ENCODE results near the gene METTL1. TPM values are rescaled to one million over a fixed set of nuclear protein-coding genes. Genes with fewer than 3 reads are reported as not detected.

METTL1 gene
- total RNA-seq, 5 donors from 2014 or later (not counting 1 experiment from before 2014, with no cell fraction given) = 10.3 to 17.4 (median 14.5) TPM

GRCh38 chr12:57756406-57757341, 15.2 kb downstream of the METTL1 start:
- Mint-ChIP-seq H3K4me3 (peak overlapping the region; percentile 81 to 87 (median 82)), H3K4me1 (peaks cover 53 to 65% (median 60%) of the 10 kb centered on the region in 3 donors), H3K36me3 (peaks cover 15% of the 10 kb centered on the region), H3K27ac (peak overlapping the region; percentile 93), H3K27me3 (no peaks in the 10 kb centered on the region), H3K9me3 (no peaks in the 10 kb centered on the region)
- peak overlapping the region; percentile 55 to 70 for H3K4me3 ChIP-seq (ENCODE audit: control insufficient read depth in 1 of 2, extremely low read depth in 1 of 2, low read length in 1 of 2)
- CTCF ChIA-PET = interaction anchor here (0.5 to 2.5 kb wide), 25 partner anchors 8 to 335 kb away, joined by 3 to 14 read pairs (median 3); partner anchors contain the start of genes CYP27B1 (in 1 of the 2), EEF1AKMT3 (in 1 of the 2), METTL1 (in 1 of the 2) and TSFM (in 1 of the 2)
- H3K4me1 ChIP-seq (ENCODE audit: control insufficient read depth in 1 of 2, extremely low read depth in 1 of 2, insufficient read depth in 2 of 2, low read length in 2 of 2) = peaks cover 27 to 50% of the 10 kb centered on the region in 2 experiments
- H3K27ac ChIP-seq (ENCODE audit: low read length) = peak overlapping the region; percentile 55
- DNase-seq (peak; percentile 46 to 85 (median 62)), ATAC-seq (replicated peaks in 1 of 4) (peak in 2 of 4 experiments; percentile 14 to 20)
- no peaks in the 10 kb centered on the region for H3K27me3 ChIP-seq (replicated peaks in 1 of 2; ENCODE audit: control insufficient read depth in 2 of 2, extremely low read depth in 1 of 2, insufficient read depth in 2 of 2, low read length in 1 of 2)
- 11% methylated on average over 8 of the region's 22 CpGs for WGBS (ENCODE audit: insufficient coverage)
- POLR2A ChIA-PET = interaction anchor here (0.5 to 1.3 kb wide), 4 partner anchors 11 to 1128 kb away, joined by 3 to 4 read pairs (median 3); partner anchors contain the start of gene CYP27B1 (in 1 of the 2)
- peaks cover 7 to 20% of the 10 kb centered on the region in 2 donors for H3K36me3 ChIP-seq (ENCODE audit: control insufficient read depth in 2 of 2, extremely low read depth in 1 of 2, insufficient read depth in 1 of 2, low read length in 1 of 2)
- no peaks in the 10 kb centered on the region for H3K9me3 ChIP-seq

DNA sequence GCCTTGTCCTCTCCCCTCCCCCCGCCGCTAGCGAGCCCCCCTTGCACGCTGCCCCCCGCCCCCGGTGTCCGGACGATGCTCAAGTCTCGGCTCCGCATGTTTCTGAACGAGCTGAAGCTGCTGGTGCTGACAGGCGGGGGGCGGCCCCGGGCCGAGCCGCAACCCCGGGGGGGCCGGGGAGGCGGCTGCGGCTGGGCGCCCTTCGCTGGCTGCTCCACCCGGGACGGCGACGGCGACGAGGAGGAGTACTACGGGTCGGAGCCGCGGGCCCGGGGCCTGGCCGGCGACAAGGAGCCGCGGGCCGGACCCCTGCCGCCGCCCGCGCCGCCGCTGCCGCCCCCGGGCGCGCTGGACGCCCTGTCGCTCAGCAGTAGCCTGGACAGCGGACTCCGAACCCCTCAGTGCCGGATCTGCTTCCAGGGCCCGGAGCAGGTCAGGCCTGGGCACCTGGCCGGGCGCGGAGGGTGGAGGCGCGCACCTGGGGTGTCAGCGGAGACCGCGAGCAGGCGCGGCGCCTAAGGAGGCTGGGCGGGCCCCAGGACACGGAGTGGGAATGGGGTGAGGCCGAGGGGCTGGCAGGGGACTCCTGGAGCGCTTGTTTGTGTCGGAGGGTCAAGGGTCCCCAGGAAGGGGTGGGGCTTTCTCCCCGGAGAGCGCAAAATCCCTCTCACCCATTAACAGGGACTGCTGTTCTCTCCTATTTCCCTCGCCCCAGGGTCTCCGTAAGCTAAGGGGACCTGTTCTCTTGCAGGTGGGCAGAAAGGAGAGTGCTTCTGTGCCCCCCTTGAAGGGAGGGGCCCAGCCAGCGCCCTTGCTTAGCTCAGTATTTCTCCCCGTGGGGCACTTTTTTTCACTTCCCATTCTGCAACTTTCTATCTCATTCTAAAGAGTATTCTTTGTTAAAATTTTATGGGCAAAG, 16.2 kb downstream of the METTL1 start:
- peaks cover 63 to 70% (median 70%) of the 10 kb centered on the region in 3 donors for H3K4me1 Mint-ChIP-seq

DNA sequence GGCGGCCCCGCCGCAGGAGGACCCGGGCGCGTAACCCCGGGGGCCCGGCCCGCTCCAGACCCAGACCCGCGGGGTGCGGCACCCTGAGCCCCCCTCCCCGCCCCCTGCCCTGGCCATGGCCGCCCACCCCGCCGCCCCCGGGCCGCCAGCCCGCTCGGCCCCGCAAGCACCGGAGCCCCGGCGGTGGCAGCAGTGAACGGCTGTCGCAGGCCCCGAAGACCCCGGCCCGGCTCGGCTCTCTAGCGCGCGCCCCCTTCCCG, 16.8 kb downstream of the METTL1 start:
- ChIA-PET CTCF (interaction anchor here in 1 of 2 donors (2.3 to 2.5 kb wide), 3 partner anchors 10 to 144 kb away, joined by 9 to 11 read pairs (median 9); partner anchors contain the start of genes EEF1AKMT3 and METTL1), POLR2A (no interaction called here)
- DNase-seq (no peak), ATAC-seq (replicated peaks in 1 of 4) (no peak)
- no peaks in the 10 kb centered on the region for H3K9me3 ChIP-seq
- no peaks in the 10 kb centered on the region for H3K9me3 Mint-ChIP-seq
- no peaks in the 10 kb centered on the region for H3K27me3 ChIP-seq (replicated peaks in 1 of 2; ENCODE audit: control insufficient read depth in 2 of 2, extremely low read depth in 1 of 2, insufficient read depth in 2 of 2, low read length in 1 of 2)
- H3K27ac Mint-ChIP-seq = no peak overlapping the region
- peak overlapping the region in 1 of 2 donors; percentile 55 for H3K4me3 ChIP-seq (ENCODE audit: control insufficient read depth in 1 of 2, extremely low read depth in 1 of 2, low read length in 1 of 2)
- H3K4me3 Mint-ChIP-seq = peak overlapping the region in 1 of 3 donors; percentile 81
- H3K4me1 Mint-ChIP-seq = peaks cover 69 to 76% (median 74%) of the 10 kb centered on the region in 3 donors
- WGBS (ENCODE audit: insufficient coverage) = 1% methylated on average over 17 of the region's 34 CpGs
- peaks cover 34 to 65% of the 10 kb centered on the region in 2 experiments for H3K4me1 ChIP-seq (ENCODE audit: control insufficient read depth in 1 of 2, extremely low read depth in 1 of 2, insufficient read depth in 2 of 2, low read length in 2 of 2)
- no peaks in the 10 kb centered on the region for H3K27me3 Mint-ChIP-seq
- H3K36me3 ChIP-seq (ENCODE audit: control insufficient read depth in 2 of 2, extremely low read depth in 1 of 2, insufficient read depth in 1 of 2, low read length in 1 of 2) = peaks cover 7 to 25% of the 10 kb centered on the region in 2 donors
- H3K36me3 Mint-ChIP-seq = peaks cover 22% of the 10 kb centered on the region
- H3K27ac ChIP-seq (ENCODE audit: low read length) = peak overlapping the region; percentile 80

More for the DNA sequence above, 16.2 kb downstream of the METTL1 start:
- WGBS (ENCODE audit: insufficient coverage) = 1% methylated on average over 51 of the region's 76 CpGs
- Histone ChIP-seq H3K4me3 (ENCODE audit: control insufficient read depth in 1 of 2, extremely low read depth in 1 of 2, low read length in 1 of 2) (peak overlapping the region; percentile 55 to 70), H3K27ac (ENCODE audit: low read length) (peak overlapping the region; percentile 55), H3K9me3 (no peaks in the 10 kb centered on the region), H3K36me3 (ENCODE audit: control insufficient read depth in 2 of 2, extremely low read depth in 1 of 2, insufficient read depth in 1 of 2, low read length in 1 of 2) (peaks cover 7 to 19% of the 10 kb centered on the region in 2 donors), H3K4me1 (ENCODE audit: control insufficient read depth in 1 of 2, extremely low read depth in 1 of 2, insufficient read depth in 2 of 2, low read length in 2 of 2) (peaks cover 34 to 59% of the 10 kb centered on the region in 2 experiments), H3K27me3 (replicated peaks in 1 of 2; ENCODE audit: control insufficient read depth in 2 of 2, extremely low read depth in 1 of 2, insufficient read depth in 2 of 2, low read length in 1 of 2) (no peaks in the 10 kb centered on the region)
- H3K36me3 Mint-ChIP-seq = peaks cover 16% of the 10 kb centered on the region
- H3K9me3 Mint-ChIP-seq = no peaks in the 10 kb centered on the region
- H3K4me3 Mint-ChIP-seq = peak overlapping the region; percentile 81 to 87 (median 82)
- peak in 17 of 35 experiments; percentile 20 to 66 (median 33) for DNase-seq
- H3K27me3 Mint-ChIP-seq = no peaks in the 10 kb centered on the region
- peak overlapping the region; percentile 93 for H3K27ac Mint-ChIP-seq
- ChIA-PET CTCF (interaction anchor here (0.5 to 2.5 kb wide), 14 partner anchors 9 to 334 kb away, joined by 3 to 14 read pairs (median 7); partner anchors contain the start of genes EEF1AKMT3 (in 1 of the 2), METTL1 (in 1 of the 2), TSFM (in 1 of the 2) and TSPAN31 (in 1 of the 2)), POLR2A (interaction anchor here in 1 of 2 donors (1.3 kb wide), 1 partner anchor 12 kb away, joined by 4 read pairs; the partner anchor contains the start of gene CYP27B1)
- peak in 2 of 4 experiments; percentile 8 to 13 for ATAC-seq (replicated peaks in 1 of 4)

- POLR2A ChIA-PET = interaction anchor here (0.6 to 1.0 kb wide), 2 partner anchors 10 to 27 kb away, joined by 3 read pairs; partner anchors contain the start of gene TSPAN31 (in 1 of the 2)
- Mint-ChIP-seq H3K9me3 (no peaks in the 10 kb centered on the region), H3K36me3 (peaks cover 21% of the 10 kb centered on the region), H3K4me3 (peak within 1 kb of the TSS; percentile 81 to 91 (median 90)), H3K4me1 (peaks cover 65 to 71% (median 69%) of the 10 kb centered on the region in 3 donors), H3K27me3 (no peaks in the 10 kb centered on the region), H3K27ac (peak within 1 kb of the TSS; percentile 93 to 99)
- Histone ChIP-seq H3K9me3 (no peaks in the 10 kb centered on the region), H3K27me3 (replicated peaks in 1 of 2; ENCODE audit: control insufficient read depth in 2 of 2, extremely low read depth in 1 of 2, insufficient read depth in 2 of 2, low read length in 1 of 2) (no peaks in the 10 kb centered on the region), H3K4me1 (ENCODE audit: control insufficient read depth in 1 of 2, extremely low read depth in 1 of 2, insufficient read depth in 2 of 2, low read length in 2 of 2) (peaks cover 34 to 65% of the 10 kb centered on the region in 2 experiments), H3K4me3 (ENCODE audit: control insufficient read depth in 1 of 2, extremely low read depth in 1 of 2, low read length in 1 of 2) (peak within 1 kb of the TSS; percentile 55 to 70), H3K36me3 (ENCODE audit: control insufficient read depth in 2 of 2, extremely low read depth in 1 of 2, insufficient read depth in 1 of 2, low read length in 1 of 2) (peaks cover 7 to 26% of the 10 kb centered on the region in 2 donors), H3K27ac (ENCODE audit: low read length) (peak within 1 kb of the TSS; percentile 80)
- WGBS (ENCODE audit: insufficient coverage) = 1% methylated on average over 24 of the region's 41 CpGs
- CTCF ChIA-PET = interaction anchor here in 1 of 2 donors (0.6 to 2.5 kb wide), 5 partner anchors 10 to 144 kb away, joined by 3 to 11 read pairs (median 9); partner anchors contain the start of genes EEF1AKMT3, METTL1 and TSPAN31
- peak; percentile 46 to 57 (median 50) for ATAC-seq (replicated peaks in 1 of 4)
- DNase-seq = peak; percentile 65 to 90 (median 78)
Observed at GRCh38 chr12:57754411-57755193, 17.3 kb downstream of the METTL1 start, which contains the start of gene MARCHF9. Gene MARCHF9 (plus strand): TSS chr12:57755103. CDS start chr12:57755529, 426 bp downstream.

DNA sequence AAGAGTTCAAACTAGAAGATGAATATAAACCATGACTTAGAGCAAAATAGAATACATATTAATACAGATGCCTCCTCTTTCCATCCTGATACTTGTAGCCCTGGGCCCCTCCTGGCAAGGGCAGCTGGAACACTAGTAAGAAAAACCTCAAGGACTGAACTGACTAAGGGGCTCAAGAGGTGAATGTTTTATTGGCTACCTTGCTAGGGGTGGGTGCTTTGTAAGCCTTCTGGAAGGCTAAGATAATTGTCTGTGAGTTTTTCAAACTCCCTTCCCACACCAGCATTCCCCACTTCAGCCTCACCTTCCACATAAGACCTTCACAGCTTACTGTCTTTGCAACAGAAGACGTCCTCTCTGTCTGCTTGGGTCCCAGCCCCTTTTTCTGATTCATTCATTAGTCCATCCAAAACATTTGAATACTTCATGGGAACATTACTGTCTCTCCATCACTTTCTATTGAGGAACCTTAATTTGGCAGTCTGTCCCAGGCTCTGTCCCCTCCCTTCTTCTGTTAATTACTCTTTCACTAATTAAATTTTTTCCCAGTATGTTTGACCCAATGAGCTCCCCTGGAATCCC, 18.1 kb downstream of the METTL1 start:
- no peak for ATAC-seq (replicated peaks in 1 of 4)
- peak in 1 of 35 experiments; percentile 25 for DNase-seq
- no peak overlapping the region for H3K4me3 ChIP-seq (ENCODE audit: control insufficient read depth in 1 of 2, extremely low read depth in 1 of 2, low read length in 1 of 2)
- 50% methylated on average over 1 of the region's 1 CpG for WGBS (ENCODE audit: insufficient coverage)
- H3K9me3 ChIP-seq = no peaks in the 10 kb centered on the region
- peaks cover 34 to 59% of the 10 kb centered on the region in 2 experiments for H3K4me1 ChIP-seq (ENCODE audit: control insufficient read depth in 1 of 2, extremely low read depth in 1 of 2, insufficient read depth in 2 of 2, low read length in 2 of 2)
- no peaks in the 10 kb centered on the region for H3K27me3 ChIP-seq (replicated peaks in 1 of 2; ENCODE audit: control insufficient read depth in 2 of 2, extremely low read depth in 1 of 2, insufficient read depth in 2 of 2, low read length in 1 of 2)
- H3K27ac ChIP-seq (ENCODE audit: low read length) = peak overlapping the region; percentile 80
- Mint-ChIP-seq H3K27me3 (no peaks in the 10 kb centered on the region), H3K4me3 (peak overlapping the region; percentile 81 to 91 (median 90)), H3K4me1 (peaks cover 60 to 66% (median 62%) of the 10 kb centered on the region in 3 donors), H3K27ac (peak overlapping the region; percentile 93 to 99), H3K36me3 (peaks cover 19% of the 10 kb centered on the region), H3K9me3 (no peaks in the 10 kb centered on the region)
- ChIA-PET CTCF (interaction anchor here in 1 of 2 donors (0.6 to 1.1 kb wide), 2 partner anchors 9 to 18 kb away, joined by 3 read pairs; partner anchors contain the start of genes EEF1AKMT3, METTL1 and TSPAN31), POLR2A (interaction anchor here (0.6 to 1.0 kb wide), 2 partner anchors 9 to 28 kb away, joined by 3 read pairs; partner anchors contain the start of gene TSPAN31 (in 1 of the 2))
- H3K36me3 ChIP-seq (ENCODE audit: control insufficient read depth in 2 of 2, extremely low read depth in 1 of 2, insufficient read depth in 1 of 2, low read length in 1 of 2) = peaks cover 10 to 28% of the 10 kb centered on the region in 2 donors

Measured in T-cell (primary cell).